ENCODE data around the gene THPO.

- TF ChIP-seq EZH2 (IDR thresholded peaks at IDR 0.05; ENCODE audit: low read depth, unreplicated experiment) (no peak), CTCF (conservative IDR thresholded peaks at IDR 0.05; ENCODE audit: low read depth in 2 of 2) (no peak), POLR2AphosphoS5 (IDR thresholded peaks at IDR 0.05; ENCODE audit: low read depth) (no peak)
Measured at GRCh38 chr3:184388936-184389230, 10.9 kb upstream of the THPO start.
